ENCODE measurements around the gene CEPT1.

CEPT1 gene

DNA sequence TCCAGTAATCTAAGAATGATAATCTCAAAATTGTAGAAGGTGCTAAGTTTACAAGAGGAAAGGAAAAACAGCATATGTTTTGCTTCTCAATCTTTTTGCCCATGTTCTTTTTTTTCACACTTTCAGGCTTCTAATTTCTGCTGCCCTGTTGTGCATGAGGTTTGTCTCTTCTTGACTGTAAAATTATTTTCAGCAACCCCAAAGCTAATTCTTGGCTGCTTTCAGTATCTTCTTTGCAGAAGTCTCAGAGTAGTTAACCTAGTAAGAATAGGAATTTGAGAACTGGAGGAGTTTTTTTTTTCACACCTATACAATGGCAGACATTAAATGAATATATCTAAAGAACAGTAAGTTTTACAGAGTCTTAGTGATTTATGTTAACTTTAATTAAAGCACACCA, 34.0 kb downstream of the CEPT1 start:
- Histone ChIP-seq H3K27ac (ENCODE audit: low read depth, low read length) (no peak overlapping the region), H3K79me2 (ENCODE audit: control insufficient read depth, low read length) (no peaks in the 10 kb centered on the region), H3K4me2 (ENCODE audit: low read length) (no peak overlapping the region), H3F3A (ENCODE audit: control insufficient read depth, insufficient read depth) (0 out of 2 replicates have a peak, but pooled peaks cover 3% of the 10 kb centered on the region), H4K20me1 (ENCODE audit: control insufficient read depth, insufficient read depth, low read depth, low read length) (no peaks in the 10 kb centered on the region), H3K4me3 (ENCODE audit: low read length) (no peak overlapping the region), H3K27me3 (ENCODE audit: control insufficient read depth, low read length) (no peaks in the 10 kb centered on the region), H3K4me1 (ENCODE audit: control insufficient read depth, low read length) (peaks cover 12% of the 10 kb centered on the region), H3K36me3 (ENCODE audit: control insufficient read depth, low read length) (peaks cover 90% of the 10 kb centered on the region), H3K9me3 (ENCODE audit: control insufficient read depth, insufficient read depth, low read length) (no peaks in the 10 kb centered on the region), H3K9me2 (replicated peaks; ENCODE audit: control insufficient read depth, low read length) (no peaks in the 10 kb centered on the region)
- TF ChIP-seq, protein P1, sequence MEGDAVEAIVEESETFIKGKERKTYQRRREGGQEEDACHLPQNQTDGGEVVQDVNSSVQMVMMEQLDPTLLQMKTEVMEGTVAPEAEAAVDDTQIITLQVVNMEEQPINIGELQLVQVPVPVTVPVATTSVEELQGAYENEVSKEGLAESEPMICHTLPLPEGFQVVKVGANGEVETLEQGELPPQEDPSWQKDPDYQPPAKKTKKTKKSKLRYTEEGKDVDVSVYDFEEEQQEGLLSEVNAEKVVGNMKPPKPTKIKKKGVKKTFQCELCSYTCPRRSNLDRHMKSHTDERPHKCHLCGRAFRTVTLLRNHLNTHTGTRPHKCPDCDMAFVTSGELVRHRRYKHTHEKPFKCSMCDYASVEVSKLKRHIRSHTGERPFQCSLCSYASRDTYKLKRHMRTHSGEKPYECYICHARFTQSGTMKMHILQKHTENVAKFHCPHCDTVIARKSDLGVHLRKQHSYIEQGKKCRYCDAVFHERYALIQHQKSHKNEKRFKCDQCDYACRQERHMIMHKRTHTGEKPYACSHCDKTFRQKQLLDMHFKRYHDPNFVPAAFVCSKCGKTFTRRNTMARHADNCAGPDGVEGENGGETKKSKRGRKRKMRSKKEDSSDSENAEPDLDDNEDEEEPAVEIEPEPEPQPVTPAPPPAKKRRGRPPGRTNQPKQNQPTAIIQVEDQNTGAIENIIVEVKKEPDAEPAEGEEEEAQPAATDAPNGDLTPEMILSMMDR (IDR thresholded peaks at IDR 0.05; ENCODE audit: low read depth, low read length, poor library complexity, severe bottlenecking), result no peak

DNA sequence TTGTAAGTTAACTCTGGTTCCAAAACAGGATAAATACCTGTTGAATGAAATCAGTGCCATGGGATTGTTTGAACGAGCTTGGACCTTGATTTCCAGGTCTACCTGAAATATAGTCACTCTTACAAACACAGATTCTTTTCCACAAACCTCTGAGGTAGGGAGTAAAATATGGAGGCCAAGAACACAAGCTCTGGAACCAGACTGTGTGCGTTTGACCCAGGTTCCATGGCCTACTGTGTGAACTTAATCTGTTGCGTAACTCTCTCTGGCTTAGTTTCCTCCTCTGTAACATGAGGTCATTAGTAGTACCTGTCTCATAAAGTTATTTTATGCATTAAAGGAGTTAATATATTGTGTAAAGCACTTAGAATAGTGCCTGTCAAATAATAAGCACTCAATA, 35.3 kb downstream of the CEPT1 start:
- no peak for TF ChIP-seq EZH2phosphoT487 (IDR thresholded peaks at IDR 0.05; ENCODE audit: borderline replicate concordance, low read length)
- TF ChIP-seq, protein P1 (IDR thresholded peaks at IDR 0.05; ENCODE audit: low read depth, low read length, poor library complexity, severe bottlenecking), result no peak
- Histone ChIP-seq H3F3A (ENCODE audit: control insufficient read depth, insufficient read depth) (0 out of 2 replicates have a peak, but pooled peaks cover 3% of the 10 kb centered on the region), H3K4me3 (ENCODE audit: low read length) (no peak overlapping the region), H4K20me1 (ENCODE audit: control insufficient read depth, insufficient read depth, low read depth, low read length) (no peaks in the 10 kb centered on the region), H3K27me3 (ENCODE audit: control insufficient read depth, low read length) (no peaks in the 10 kb centered on the region), H3K36me3 (ENCODE audit: control insufficient read depth, low read length) (peaks cover 88% of the 10 kb centered on the region), H3K27ac (ENCODE audit: low read depth, low read length) (no peak overlapping the region), H3K4me1 (ENCODE audit: control insufficient read depth, low read length) (peaks cover 12% of the 10 kb centered on the region), H3K9me2 (replicated peaks; ENCODE audit: control insufficient read depth, low read length) (no peaks in the 10 kb centered on the region), H3K79me2 (ENCODE audit: control insufficient read depth, low read length) (no peaks in the 10 kb centered on the region), H3K9me3 (ENCODE audit: control insufficient read depth, insufficient read depth, low read length) (no peaks in the 10 kb centered on the region), H3K4me2 (ENCODE audit: low read length) (no peak overlapping the region)

DNA sequence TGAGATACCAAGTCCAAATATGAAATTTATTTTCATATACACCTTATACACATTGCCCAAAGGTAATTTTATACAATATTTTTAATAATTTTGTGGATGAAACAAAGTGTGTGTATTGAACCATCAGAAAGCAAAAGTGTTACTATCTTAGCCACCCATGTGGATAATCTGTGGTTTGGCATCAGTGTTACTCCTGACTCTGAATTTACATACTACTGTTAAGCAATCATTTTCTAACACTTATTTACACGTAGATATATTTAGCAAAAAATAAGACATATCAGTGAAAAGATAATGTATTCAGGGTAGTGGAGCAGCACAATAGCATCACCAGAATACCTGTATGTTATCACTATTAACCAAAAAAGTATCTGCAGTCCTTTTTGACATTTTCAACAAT, 36.7 kb downstream of the CEPT1 start:
- Histone ChIP-seq H3K4me2 (ENCODE audit: low read length) (no peak overlapping the region), H3K9me2 (replicated peaks; ENCODE audit: control insufficient read depth, low read length) (no peaks in the 10 kb centered on the region), H3K4me1 (ENCODE audit: control insufficient read depth, low read length) (peaks cover 12% of the 10 kb centered on the region), H3K79me2 (ENCODE audit: control insufficient read depth, low read length) (no peaks in the 10 kb centered on the region), H3K27ac (ENCODE audit: low read depth, low read length) (no peak overlapping the region), H3K27me3 (ENCODE audit: control insufficient read depth, low read length) (no peaks in the 10 kb centered on the region), H3K4me3 (ENCODE audit: low read length) (no peak overlapping the region), H3K9me3 (ENCODE audit: control insufficient read depth, insufficient read depth, low read length) (no peaks in the 10 kb centered on the region), H3K36me3 (ENCODE audit: control insufficient read depth, low read length) (peaks cover 77% of the 10 kb centered on the region), H4K20me1 (ENCODE audit: control insufficient read depth, insufficient read depth, low read depth, low read length) (no peaks in the 10 kb centered on the region), H3F3A (ENCODE audit: control insufficient read depth, insufficient read depth) (peaks cover 6% of the 10 kb centered on the region; the same call in 1 of the 2 replicates)
- no peak for TF ChIP-seq EZH2phosphoT487 (IDR thresholded peaks at IDR 0.05; ENCODE audit: borderline replicate concordance, low read length)
- TF ChIP-seq, protein P1 (IDR thresholded peaks at IDR 0.05; ENCODE audit: low read depth, low read length, poor library complexity, severe bottlenecking), result no peak
